Measurements from ENCODE around the gene TMEM95.

TMEM95 gene

DNA sequence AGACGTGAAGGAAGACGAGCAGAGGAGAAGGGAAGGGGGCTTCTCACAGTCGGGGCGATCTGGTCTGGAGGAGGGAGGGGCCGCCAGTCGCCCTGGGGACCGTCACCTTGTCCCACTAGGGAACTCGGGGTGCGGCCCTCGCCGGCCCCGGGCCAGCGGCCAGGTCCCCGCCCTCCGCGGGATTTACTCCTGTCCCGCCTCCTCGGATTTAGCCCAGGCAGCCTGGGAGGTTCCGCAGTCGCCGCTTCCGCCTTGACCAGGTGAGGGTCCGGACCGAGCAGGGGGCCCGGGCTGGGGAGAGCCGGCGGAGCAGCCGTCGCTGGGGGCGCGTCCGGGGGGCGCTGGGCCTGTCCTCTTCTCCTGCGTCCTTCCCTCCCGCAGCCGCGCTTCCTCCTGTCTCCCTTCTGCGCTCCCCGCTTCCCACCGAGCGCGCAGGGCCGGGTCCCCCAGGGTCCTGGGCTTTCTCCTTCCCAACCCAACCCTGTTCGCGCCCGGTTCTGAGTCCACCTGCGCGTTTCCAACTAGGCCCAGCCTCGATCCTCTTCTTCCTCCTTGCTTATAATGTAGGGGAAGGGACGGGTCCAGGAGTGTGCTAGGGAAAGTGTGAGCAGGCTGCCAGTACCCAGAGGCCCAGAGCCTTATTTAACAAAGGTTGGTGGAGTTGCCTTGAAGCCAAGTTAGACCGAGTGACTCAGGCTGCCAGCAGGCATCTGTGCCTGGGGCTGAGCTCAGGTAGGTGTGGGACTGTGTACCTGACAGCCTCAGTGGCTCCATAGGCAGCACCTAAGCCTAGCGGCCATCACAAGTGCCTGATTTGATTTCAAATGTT lies 26.1 kb downstream of the TMEM95 start, which contains the start of gene TNK1:
Gene TNK1, plus strand, starts transcription at position 235 of the 829 bp plus-strand sequence. CDS start 1,838 bp downstream, outside the sequence.
- TF ChIP-seq, protein P1, sequence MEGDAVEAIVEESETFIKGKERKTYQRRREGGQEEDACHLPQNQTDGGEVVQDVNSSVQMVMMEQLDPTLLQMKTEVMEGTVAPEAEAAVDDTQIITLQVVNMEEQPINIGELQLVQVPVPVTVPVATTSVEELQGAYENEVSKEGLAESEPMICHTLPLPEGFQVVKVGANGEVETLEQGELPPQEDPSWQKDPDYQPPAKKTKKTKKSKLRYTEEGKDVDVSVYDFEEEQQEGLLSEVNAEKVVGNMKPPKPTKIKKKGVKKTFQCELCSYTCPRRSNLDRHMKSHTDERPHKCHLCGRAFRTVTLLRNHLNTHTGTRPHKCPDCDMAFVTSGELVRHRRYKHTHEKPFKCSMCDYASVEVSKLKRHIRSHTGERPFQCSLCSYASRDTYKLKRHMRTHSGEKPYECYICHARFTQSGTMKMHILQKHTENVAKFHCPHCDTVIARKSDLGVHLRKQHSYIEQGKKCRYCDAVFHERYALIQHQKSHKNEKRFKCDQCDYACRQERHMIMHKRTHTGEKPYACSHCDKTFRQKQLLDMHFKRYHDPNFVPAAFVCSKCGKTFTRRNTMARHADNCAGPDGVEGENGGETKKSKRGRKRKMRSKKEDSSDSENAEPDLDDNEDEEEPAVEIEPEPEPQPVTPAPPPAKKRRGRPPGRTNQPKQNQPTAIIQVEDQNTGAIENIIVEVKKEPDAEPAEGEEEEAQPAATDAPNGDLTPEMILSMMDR (conservative IDR thresholded peaks at IDR 0.05): no peak
- peak within 1 kb of the TSS; percentile 75 for H3K27ac ChIP-seq

DNA sequence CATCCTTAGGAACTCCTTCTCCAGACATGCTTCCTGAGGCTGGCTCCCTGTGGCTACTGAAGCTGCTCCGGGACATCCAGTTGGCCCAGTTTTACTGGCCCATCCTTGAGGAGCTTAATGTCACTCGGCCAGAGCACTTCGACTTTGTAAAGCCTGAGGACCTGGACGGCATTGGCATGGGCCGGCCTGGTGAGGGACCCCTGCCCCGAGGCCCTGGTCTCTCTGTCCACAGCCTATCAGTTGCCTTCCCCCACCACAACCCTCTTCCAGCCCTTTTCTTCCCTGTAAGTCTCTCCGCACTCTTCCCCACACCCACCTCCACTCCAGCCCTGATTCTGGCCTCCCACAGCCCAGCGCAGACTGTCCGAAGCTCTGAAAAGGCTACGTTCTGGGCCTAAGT lies 27.9 kb downstream of the TMEM95 start:
- TF ChIP-seq, protein P1 (conservative IDR thresholded peaks at IDR 0.05): no peak
- H3K27ac ChIP-seq: no peak overlapping the region

DNA sequence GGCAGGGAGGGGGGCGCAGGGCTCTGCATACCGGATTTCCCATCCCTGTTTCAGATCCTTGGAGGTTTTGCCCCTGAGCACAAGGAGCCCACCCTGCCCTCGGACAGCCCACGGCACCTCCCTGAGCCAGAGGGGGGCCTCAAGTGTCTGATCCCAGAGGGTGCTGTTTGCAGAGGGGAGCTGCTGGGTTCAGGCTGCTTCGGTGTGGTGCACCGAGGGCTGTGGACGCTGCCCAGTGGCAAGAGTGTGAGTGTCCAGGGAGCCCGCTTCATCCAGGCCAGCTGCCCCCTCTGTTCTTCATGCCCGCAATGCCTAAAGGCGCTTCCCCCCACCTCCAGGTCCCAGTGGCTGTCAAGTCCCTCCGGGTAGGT lies 28.4 kb downstream of the TMEM95 start:
- TF ChIP-seq, protein P1 (conservative IDR thresholded peaks at IDR 0.05): no peak
- no peak overlapping the region for H3K27ac ChIP-seq

DNA sequence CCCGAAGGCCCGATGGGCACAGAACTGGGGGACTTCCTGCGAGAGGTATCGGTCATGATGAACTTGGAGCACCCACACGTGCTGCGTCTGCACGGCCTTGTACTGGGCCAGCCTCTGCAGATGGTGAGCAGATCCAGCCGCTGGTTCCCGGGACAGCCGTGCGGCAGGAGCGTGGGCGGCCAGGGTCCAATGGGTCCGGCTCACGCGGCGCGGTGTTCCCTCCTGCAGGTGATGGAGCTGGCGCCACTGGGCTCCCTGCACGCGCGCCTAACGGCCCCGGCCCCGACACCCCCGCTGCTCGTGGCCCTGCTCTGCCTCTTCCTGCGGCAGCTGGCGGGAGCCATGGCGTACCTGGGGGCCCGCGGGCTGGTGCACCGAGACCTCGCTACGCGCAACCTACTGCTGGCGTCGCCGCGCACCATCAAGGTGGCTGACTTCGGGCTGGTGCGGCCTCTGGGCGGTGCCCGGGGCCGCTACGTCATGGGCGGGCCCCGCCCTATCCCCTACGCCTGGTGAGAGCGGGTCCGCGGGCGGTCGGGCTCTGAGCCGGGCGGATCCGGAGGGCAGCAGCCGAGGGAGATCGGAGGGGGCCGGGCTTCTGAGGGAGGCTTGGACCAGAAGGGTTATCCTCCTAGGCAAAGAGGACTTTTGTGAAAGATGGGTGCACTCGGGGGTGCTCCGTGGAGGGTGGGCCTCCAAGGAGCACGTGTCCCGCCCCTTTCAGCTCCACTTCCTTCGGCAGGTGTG lies 29.0 kb downstream of the TMEM95 start:
- TF ChIP-seq, protein P1 (conservative IDR thresholded peaks at IDR 0.05): no peak

DNA sequence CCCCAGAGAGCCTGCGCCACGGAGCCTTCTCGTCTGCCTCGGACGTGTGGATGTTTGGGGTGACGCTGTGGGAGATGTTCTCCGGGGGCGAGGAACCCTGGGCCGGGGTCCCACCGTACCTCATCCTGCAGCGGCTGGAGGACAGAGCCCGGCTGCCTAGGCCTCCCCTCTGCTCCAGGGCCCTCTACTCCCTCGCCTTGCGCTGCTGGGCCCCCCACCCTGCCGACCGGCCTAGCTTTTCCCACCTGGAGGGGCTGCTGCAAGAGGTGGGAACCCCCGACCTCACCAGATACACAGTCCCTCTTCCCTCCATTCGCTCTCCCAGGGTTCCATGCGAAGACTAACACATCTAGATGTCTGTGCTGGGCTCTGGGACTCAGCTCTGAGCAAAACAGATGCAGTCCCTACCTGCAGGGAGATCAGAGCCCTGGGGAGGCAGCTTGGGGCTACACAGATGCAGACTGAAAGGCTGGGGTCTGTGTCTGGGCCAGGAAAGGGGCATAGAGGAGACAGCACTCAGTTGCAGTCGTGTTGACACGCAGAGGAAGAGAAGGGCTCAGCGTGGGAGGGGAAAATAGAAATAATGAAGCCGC lies 29.6 kb downstream of the TMEM95 start:
- H3K27ac ChIP-seq: no peak overlapping the region
- TF ChIP-seq, protein P1 (conservative IDR thresholded peaks at IDR 0.05): no peak

More for the DNA sequence above, 29.0 kb downstream of the TMEM95 start:
- no peak overlapping the region for H3K27ac ChIP-seq

DNA sequence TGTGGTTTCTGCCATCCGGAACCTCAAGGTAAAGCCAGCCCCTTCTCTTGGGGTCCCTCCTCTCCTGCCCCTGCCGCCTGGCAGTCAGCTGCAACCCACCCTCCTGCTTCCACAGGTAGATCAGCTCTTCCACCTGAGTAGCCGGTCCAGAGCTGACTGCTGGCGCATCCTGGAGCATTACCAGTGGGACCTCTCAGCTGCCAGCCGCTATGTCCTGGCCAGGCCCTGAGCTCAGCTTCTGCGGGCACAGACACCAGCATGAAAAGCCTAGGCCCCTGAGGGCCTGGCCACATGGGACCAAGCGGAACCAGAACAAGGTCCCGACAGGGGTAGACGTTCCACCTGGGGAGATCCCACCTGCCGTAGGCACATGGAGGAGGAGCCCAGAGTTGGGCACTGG lies 33.9 kb downstream of the TMEM95 start:
- TF ChIP-seq, protein P1 (conservative IDR thresholded peaks at IDR 0.05): no peak
- no peak overlapping the region for H3K27ac ChIP-seq

Measured in VCaP (cell line).